ENCODE data around the gene TNFRSF13B.
"Not testable (repeated sequence)": the region's sequence is repeated elsewhere in the genome, so short reads cannot be mapped to it uniquely, and the experiment has no call there.

Gene TNFRSF13B

DNA sequence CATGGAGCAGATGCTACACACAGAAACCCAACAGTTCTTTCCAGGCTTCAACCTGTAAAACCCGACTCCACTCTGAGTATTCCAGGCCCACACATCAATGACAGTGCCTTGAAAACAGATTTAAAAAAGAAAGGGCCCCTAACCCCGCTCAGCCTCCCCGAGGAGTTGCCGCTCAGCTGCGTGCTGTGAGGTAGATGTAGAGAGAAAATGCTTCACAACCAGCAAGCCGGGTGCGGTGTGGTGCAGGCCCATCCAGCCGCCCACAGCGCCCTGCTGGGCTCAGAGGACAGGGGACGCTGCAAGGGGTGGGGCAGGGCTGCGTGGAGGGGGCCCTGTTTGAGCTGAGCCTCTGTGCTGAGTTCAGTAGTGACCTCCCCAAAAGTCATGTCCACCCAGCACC is 24.8 kb upstream of the TNFRSF13B start:
- not testable (repeated sequence) for H3K4me3 Mint-ChIP-seq, H3K4me1 Mint-ChIP-seq, ATAC-seq, H3K27me3 Mint-ChIP-seq, H3K9me3 Mint-ChIP-seq, DNase-seq, H3K27ac Mint-ChIP-seq

DNA sequence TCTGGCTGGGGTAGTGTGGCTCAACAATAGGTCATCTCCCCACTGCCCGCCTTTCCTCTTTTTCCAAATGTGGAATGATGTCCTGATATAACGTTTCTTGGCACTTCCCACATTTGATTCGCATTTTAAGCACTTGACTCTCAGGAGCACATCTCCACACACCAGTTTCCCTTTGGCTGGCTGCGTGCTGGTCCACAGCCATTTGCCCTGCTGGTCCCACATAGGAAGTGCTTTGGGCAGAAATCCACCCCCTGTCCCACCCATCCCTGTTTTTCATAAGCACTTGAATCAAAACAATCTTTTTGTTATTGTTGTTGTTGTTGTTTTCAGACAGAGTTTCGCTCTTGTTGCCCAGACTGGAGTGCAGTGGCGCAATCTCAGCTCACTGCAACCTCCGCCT is 24.0 kb upstream of the TNFRSF13B start:
- DNase-seq (no peak), ATAC-seq (no peak)
- no peak overlapping the region for H3K4me3 Mint-ChIP-seq
- H3K27me3 Mint-ChIP-seq, result no peaks in the 10 kb centered on the region
- H3K4me1 Mint-ChIP-seq, result peaks cover 7% of the 10 kb centered on the region
- no peak overlapping the region for H3K27ac Mint-ChIP-seq
- H3K9me3 Mint-ChIP-seq, result no peaks in the 10 kb centered on the region

DNA sequence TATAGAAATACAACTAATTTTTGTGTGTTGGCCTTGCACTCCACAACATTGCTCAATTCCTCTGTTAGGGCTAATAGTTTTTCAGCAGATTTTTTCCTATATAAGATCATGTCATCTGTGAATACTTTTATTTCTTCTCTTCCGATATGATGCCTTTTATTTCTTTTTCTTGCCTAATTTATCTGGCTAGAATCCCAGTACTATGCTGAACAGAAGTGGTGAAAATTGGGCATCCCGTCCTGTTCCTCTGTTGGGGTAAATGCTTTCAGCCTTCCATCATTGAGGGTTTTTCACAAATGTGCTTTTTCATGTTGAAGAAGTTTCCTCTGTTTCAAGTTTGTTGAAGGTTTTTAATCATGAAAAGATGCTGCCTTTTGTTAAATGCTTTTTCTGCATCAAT is 22.7 kb upstream of the TNFRSF13B start:
- no peak overlapping the region for H3K4me3 Mint-ChIP-seq
- H3K9me3 Mint-ChIP-seq, result no peaks in the 10 kb centered on the region
- DNase-seq (no peak), ATAC-seq (no peak)
- H3K27ac Mint-ChIP-seq, result no peak overlapping the region
- no peaks in the 10 kb centered on the region for H3K27me3 Mint-ChIP-seq
- peaks cover 19% of the 10 kb centered on the region for H3K4me1 Mint-ChIP-seq

- peak overlapping the region in 1 of 2 donors; percentile 13 for H3K27ac Mint-ChIP-seq
- peaks cover 38% of the 10 kb centered on the region for H3K4me1 Mint-ChIP-seq
- no peaks in the 10 kb centered on the region for H3K9me3 Mint-ChIP-seq
- H3K27me3 Mint-ChIP-seq, result no peaks in the 10 kb centered on the region
- H3K4me3 Mint-ChIP-seq, result peak overlapping the region in 1 of 2 donors; percentile 44
- peak; percentile 80 for ATAC-seq
- peak; percentile 70 to 77 for DNase-seq
Measured at GRCh38 chr17:16991349-16992009, 19.6 kb upstream of the TNFRSF13B start.

GRCh38 chr17:16989953-16990860 is 18.3 kb upstream of the TNFRSF13B start:
- no peak for ATAC-seq
- H3K4me1 Mint-ChIP-seq, result peaks cover 38% of the 10 kb centered on the region
- no peak overlapping the region for H3K4me3 Mint-ChIP-seq
- H3K27ac Mint-ChIP-seq, result no peak overlapping the region
- DNase-seq, result no peak
- H3K9me3 Mint-ChIP-seq, result no peaks in the 10 kb centered on the region
- H3K27me3 Mint-ChIP-seq, result no peaks in the 10 kb centered on the region

DNA sequence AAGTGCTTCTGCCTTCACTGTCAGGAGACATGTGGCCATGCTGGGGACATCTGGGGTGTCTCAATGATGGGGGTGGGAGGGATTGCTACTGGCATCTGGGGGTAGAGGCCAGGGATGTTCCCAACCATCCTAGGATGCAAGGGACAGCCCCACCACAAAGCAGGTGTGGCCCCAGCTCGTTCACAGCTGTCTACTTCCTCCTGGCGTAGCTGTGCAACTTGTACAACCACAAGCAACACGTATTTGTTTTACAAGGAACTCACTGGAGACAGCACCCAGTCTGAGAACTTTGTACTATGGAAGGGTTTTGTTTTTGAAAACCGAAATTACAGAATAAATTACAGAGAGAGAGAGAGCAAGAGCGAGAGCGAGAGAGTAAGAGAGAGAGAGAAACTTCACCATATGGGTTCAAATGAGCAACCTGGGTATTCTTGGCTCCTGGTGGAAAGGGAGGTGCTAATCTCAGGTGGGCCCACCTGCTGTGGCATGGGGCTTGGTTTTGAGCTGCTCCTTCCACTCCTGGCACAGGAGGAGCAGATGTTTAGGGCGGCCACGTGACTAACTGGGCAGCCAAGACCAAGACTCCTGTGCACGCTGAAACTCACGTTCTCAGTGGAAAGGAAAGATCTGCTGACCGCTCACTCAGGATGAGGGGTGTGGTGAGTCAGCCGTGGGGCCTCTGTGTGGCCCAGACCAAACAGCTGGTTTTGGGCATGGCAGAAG is 17.5 kb upstream of the TNFRSF13B start:
- Mint-ChIP-seq H3K27me3 (no peaks in the 10 kb centered on the region), H3K4me1 (peaks cover 38% of the 10 kb centered on the region), H3K27ac (no peak overlapping the region), H3K9me3 (no peaks in the 10 kb centered on the region), H3K4me3 (peak overlapping the region; percentile 38 to 51)
- no peak for DNase-seq
- ATAC-seq, result no peak

DNA sequence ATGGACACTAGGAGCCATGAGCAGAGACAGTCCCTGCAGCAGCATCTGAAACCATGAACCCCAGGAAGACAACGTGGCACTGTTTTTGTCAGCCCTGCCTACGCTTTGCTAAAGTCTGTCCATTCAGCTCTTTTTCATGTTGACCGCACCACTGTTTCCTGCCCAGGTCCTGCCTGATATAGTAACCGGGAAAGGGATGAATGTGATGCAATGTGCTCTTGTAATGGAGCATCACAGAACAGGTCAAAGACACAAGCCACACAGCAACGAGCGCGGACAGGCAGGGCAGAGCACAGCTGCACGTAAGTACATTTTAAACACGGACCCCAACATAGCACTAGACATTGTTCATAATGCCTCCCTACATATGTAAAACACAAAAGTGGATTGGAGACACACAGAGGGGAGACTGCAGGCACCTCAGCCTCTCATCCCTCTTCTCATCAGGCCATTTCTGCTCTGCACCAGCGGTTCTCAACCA is 16.9 kb upstream of the TNFRSF13B start:
- Mint-ChIP-seq H3K4me1 (peaks cover 38% of the 10 kb centered on the region), H3K9me3 (no peaks in the 10 kb centered on the region), H3K27me3 (no peaks in the 10 kb centered on the region), H3K4me3 (peak overlapping the region; percentile 33 to 51), H3K27ac (peak overlapping the region in 1 of 2 donors; percentile 15)
- DNase-seq (no peak), ATAC-seq (no peak)

DNA sequence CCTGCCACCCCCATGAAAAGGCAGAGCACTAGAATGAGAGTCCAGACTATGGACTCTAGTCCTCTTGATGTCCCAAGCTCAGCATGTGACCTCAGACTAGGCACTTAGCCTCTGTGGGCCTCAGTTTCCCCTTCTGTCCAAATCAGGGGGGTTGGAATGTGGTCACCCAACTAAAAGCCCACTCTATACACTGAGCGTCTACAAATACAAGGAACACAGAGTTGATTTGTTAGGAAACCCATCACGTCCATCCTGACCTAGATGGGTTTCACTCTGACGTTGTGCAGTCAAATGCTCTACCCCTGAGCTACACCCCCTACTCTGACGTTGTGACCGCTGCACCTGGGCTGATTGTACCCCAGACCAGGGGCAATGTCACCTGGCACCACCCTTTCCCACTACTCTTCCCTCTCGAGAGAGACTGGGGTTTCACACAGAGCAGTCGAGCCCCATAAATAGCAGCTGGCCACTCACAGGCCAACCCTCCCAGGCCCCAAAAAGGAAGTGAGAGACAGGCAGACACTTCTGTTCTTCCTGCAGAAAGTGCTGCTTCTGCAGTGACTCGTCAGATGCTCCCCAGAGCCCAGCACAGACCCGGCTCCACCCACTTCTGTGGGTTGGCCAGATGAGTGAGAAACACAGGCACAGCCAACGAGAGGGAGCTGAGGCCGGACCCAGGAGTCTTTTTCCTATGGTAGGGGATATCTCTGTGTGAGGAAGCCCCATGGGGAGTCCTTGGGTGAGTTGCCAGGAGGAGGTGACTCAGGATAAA is 16.1 kb upstream of the TNFRSF13B start:
- DNase-seq, result peak in 1 of 2 donors; percentile 57
- peak overlapping the region; percentile 3 to 51 for H3K4me3 Mint-ChIP-seq
- no peak overlapping the region for H3K27ac Mint-ChIP-seq
- no peaks in the 10 kb centered on the region for H3K27me3 Mint-ChIP-seq
- H3K9me3 Mint-ChIP-seq, result no peaks in the 10 kb centered on the region
- peaks cover 38% of the 10 kb centered on the region for H3K4me1 Mint-ChIP-seq
- ATAC-seq, result peak; percentile 82

DNA sequence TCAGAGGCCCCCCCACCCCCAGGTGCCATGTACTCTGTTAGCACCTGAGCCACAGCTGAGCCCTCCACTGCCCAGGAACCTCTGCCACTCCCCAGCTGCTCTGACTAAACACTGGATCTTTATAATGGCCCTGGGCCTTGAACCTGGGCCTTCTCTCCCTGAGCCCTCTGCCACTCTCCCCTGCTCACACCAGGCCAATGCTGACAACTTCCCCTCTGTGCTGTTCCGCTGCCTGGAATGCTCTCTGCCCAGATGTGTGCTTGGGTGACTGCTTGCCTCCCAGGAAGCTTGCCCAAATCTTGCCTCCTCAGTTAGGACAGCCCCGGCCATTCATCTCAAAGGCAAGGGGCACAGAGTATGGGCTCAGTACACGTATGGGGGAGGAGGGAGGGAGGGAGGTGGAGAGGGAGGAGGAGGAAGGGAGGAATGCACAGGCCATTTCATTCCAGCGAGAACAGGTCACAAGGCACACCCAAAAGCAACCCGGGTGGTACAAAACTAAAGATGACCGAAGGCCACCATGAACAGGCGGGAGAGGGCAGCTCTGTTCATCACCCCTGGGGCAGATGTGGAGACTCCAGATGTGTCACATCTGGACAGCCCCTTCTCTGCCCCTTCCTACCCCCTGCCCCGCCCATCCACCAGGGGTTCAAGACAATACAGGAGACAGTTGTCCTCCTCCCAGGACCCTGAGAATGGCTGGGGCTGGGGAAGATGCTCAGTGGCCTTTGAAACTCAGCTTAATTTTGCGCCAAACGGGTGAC is 15.3 kb upstream of the TNFRSF13B start:
- peaks cover 38% of the 10 kb centered on the region for H3K4me1 Mint-ChIP-seq
- no peak for DNase-seq
- H3K4me3 Mint-ChIP-seq, result no peak overlapping the region
- H3K9me3 Mint-ChIP-seq, result no peaks in the 10 kb centered on the region
- H3K27ac Mint-ChIP-seq, result peak overlapping the region in 1 of 2 donors; percentile 55
- no peaks in the 10 kb centered on the region for H3K27me3 Mint-ChIP-seq
- ATAC-seq, result no peak

GRCh38 chr17:16986391-16986790 is 14.5 kb upstream of the TNFRSF13B start:
- ATAC-seq (no peak), DNase-seq (no peak)
- Mint-ChIP-seq H3K4me1 (peaks cover 35% of the 10 kb centered on the region), H3K27ac (no peak overlapping the region), H3K27me3 (no peaks in the 10 kb centered on the region), H3K9me3 (no peaks in the 10 kb centered on the region), H3K4me3 (no peak overlapping the region)

- no peak for ATAC-seq
- Mint-ChIP-seq H3K27me3 (no peaks in the 10 kb centered on the region), H3K27ac (no peak overlapping the region), H3K4me1 (peaks cover 4% of the 10 kb centered on the region), H3K9me3 (no peaks in the 10 kb centered on the region), H3K4me3 (no peak overlapping the region)
- no peak for DNase-seq
Measured at GRCh38 chr17:16981928-16982327, 10.0 kb upstream of the TNFRSF13B start.

DNA sequence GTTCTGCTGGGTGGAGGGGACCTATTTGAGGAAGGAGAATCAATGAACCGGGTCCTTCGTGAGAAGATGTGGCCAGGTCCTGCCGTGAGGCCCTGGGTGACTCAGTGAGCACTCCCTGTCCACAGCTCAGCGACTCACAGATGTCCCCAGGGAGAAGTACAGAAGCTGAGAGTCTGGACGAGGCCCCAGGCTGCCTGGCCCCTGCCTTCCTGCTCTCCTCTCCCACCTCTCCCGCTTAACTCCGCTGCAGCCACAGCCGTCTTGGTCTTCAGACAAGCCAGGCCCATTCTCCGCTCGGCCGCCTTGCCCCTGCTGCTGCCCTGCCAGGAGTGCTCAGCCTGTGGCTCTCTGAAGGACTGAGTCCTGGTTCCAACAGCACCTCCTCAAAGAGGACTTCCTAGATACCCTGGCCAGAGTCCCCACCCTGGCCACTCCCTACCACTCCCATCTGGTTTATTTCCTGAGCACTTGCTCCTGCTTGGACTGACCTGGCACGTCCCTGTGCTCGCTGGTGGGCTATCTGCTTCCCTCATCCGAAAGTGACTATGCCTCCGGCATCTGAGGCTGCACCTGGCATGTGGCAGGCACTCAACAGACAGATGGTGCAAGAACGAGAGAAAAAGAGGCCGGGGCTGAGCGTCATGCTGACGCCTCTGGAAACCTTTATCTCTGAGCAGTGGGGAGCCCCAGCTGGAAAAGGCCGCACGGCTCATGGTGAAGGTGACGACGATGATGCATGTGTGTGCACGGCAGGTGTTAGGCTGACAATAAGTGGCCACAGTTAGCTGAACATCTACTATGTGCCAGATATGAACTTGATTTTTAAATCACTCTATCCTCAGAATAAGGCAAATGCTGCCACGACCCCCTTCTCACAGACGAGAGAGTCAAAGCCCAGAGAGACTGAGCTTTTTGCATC is 9.2 kb upstream of the TNFRSF13B start:
- H3K27ac Mint-ChIP-seq, result peak overlapping the region in 1 of 2 donors; percentile 56
- peaks cover 13% of the 10 kb centered on the region for H3K4me1 Mint-ChIP-seq
- ATAC-seq (no peak), DNase-seq (no peak)
- no peaks in the 10 kb centered on the region for H3K27me3 Mint-ChIP-seq
- no peaks in the 10 kb centered on the region for H3K9me3 Mint-ChIP-seq
- no peak overlapping the region for H3K4me3 Mint-ChIP-seq

DNA sequence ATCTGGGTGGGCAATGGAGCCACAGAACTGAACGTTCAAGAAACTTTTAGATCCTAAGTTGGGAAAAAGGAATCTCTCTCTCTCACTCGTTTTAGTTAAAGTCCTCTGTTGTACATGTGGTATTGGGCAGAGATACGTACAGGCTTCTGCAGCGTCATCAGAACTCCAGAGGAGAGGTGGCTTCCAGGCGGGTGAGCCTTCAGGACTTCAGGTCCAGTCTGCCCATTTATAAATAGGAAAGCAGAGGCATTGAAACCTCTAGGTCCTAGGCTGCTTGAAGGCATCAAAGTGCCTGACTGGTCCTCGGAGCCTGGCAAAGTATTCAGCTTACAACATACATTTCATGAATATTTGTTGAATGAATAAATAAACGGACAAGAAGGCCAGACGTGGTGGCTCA is 8.1 kb upstream of the TNFRSF13B start:
- peaks cover 16% of the 10 kb centered on the region for H3K4me1 Mint-ChIP-seq
- H3K27me3 Mint-ChIP-seq, result no peaks in the 10 kb centered on the region
- DNase-seq (no peak), ATAC-seq (no peak)
- no peak overlapping the region for H3K27ac Mint-ChIP-seq
- no peak overlapping the region for H3K4me3 Mint-ChIP-seq
- H3K9me3 Mint-ChIP-seq, result no peaks in the 10 kb centered on the region
